Neural cell (in vitro differentiated cells): ENCODE data around the gene GAREM1. TPM values are rescaled to one million over a fixed set of nuclear protein-coding genes. Genes with fewer than 3 reads are reported as not detected.

Experiments
- H2AFZ ChIP-seq: fragments of 200-600, 300-800 bp; sonication (generic), shearing (Covaris generic); 2 replicates; pipeline ENCODE4 v1.6.0; 2014; ENCODE audit warnings: low read depth, mild to moderate bottlenecking, antibody characterized with exemption, low read length, moderate library complexity
- H3F3A ChIP-seq: fragments of 200-600 bp; shearing (Covaris generic); 2 replicates; pipeline ENCODE4 v1.6.1; 2016; ENCODE audit warnings: mild to moderate bottlenecking, moderate library complexity, mixed read lengths, antibody characterized with exemption, low read length; ENCODE audit not compliant: insufficient read depth, poor library complexity, severe bottlenecking
- H3K27ac ChIP-seq: fragments of 200-600, 300-800 bp; sonication (generic), shearing (Covaris generic); 2 replicates; pipeline ENCODE4 v1.5.1; 2014; ENCODE audit warnings: mild to moderate bottlenecking, low read length, moderate library complexity
- H3K27me3 ChIP-seq: fragments of 300-800, 200-600 bp; sonication (generic), shearing (Covaris generic); 2 replicates; pipeline ENCODE4 v1.6.0; 2014; ENCODE audit warnings: mild to moderate bottlenecking, low read depth, low read length, moderate library complexity; ENCODE audit not compliant: insufficient read depth
- H3K36me3 ChIP-seq: fragments of 300-800, 200-600 bp; sonication (generic), shearing (Covaris generic); 2 replicates; pipeline ENCODE4 v1.5.1; 2014; ENCODE audit warnings: mild to moderate bottlenecking, antibody characterized with exemption, low read length, moderate library complexity; ENCODE audit not compliant: insufficient read depth
- H3K4me2 ChIP-seq: fragments of 300-800, 200-600 bp; sonication (generic), shearing (Covaris generic); 2 replicates; pipeline ENCODE4 v1.6.0; 2014; ENCODE audit warnings: mild to moderate bottlenecking, low read length
- H3K4me3 ChIP-seq: fragments of 300-800, 200-600 bp; sonication (generic), shearing (Covaris generic); 2 replicates; pipeline ENCODE4 v1.5.1; 2014; ENCODE audit warnings: mild to moderate bottlenecking, low read length, moderate library complexity
- H3K79me2 ChIP-seq: fragments of 200-600 bp; shearing (Covaris generic); replicated peaks from 2 replicates; pipeline ENCODE4 v1.6.0; 2014; ENCODE audit warnings: mild to moderate bottlenecking, low read length, moderate library complexity; ENCODE audit not compliant: insufficient read depth
- H3K9ac ChIP-seq: fragments of 300-800, 200-600 bp; sonication (generic), shearing (Covaris generic); 2 replicates; pipeline ENCODE4 v1.6.1; 2016; ENCODE audit warnings: mild to moderate bottlenecking, low read length, mixed read lengths
- H3K9me2 ChIP-seq: fragments of 200-600 bp; shearing (Covaris generic); 2 replicates; pipeline ENCODE4 v1.6.1; 2016; ENCODE audit warnings: mild to moderate bottlenecking, low read length, mixed read lengths; ENCODE audit not compliant: insufficient read depth
- H3K9me3 ChIP-seq: fragments of 200-600, 300-800 bp; sonication (generic), shearing (Covaris generic); 2 replicates; pipeline ENCODE4 v1.6.1; 2016; ENCODE audit warnings: mild to moderate bottlenecking, mixed run types, low read length, moderate library complexity, mixed read lengths
- H4K20me1 ChIP-seq: fragments of 200-600 bp; shearing (Covaris generic); 2 replicates; pipeline ENCODE4 v1.6.1; 2016; ENCODE audit warnings: mild to moderate bottlenecking, mixed run types; ENCODE audit not compliant: insufficient read depth
- EP300 ChIP-seq: fragments of 450-650 bp; conservative IDR thresholded peaks from 2 replicates; pipeline ENCODE4 v1.6.1; 2014; ENCODE audit warnings: antibody characterized with exemption, mild to moderate bottlenecking, moderate library complexity; ENCODE audit not compliant: poor library complexity, severe bottlenecking
- EZH2 ChIP-seq: fragments of 200-600, 300-800 bp; shearing (Covaris generic), sonication (generic); IDR thresholded peaks from 2 replicates; pipeline ENCODE4 v1.6.1; 2014; ENCODE audit warnings: antibody characterized with exemption, low read length, borderline replicate concordance, mild to moderate bottlenecking; ENCODE audit not compliant: insufficient read depth, poor library complexity, severe bottlenecking
- MXI1 ChIP-seq: fragments of 450-650 bp; conservative IDR thresholded peaks from 2 replicates; pipeline ENCODE4 v1.6.1; 2014; ENCODE audit warnings: antibody characterized with exemption, mild to moderate bottlenecking; ENCODE audit not compliant: poor library complexity, severe bottlenecking
- POLR2AphosphoS5 ChIP-seq: IDR thresholded peaks from 2 replicates; pipeline ENCODE4 v1.6.1; 2012
- RAD21 ChIP-seq: fragments of 450-650 bp; conservative IDR thresholded peaks from 2 replicates; pipeline ENCODE4 v1.6.1; 2014; ENCODE audit warnings: antibody characterized with exemption, mild to moderate bottlenecking, moderate library complexity
- polyA plus RNA-seq: library from polyadenylated mRNA; depleted of rRNA; stranded (reverse); fragments of >200 nt; gene quantifications from 2 replicates; pipeline ENCODE4 v1.2.3, GENCODE V29; 2014
- small RNA-seq, 3 experiments: library from RNA; depleted of rRNA; stranded (forward); fragments of <200 nt; gene quantifications; one replicate each; pipeline ENCODE3, GENCODE V24; 2012

Gene GAREM1
- polyA plus RNA-seq, 1 donor from 2014 or later, result 1.3 TPM

DNA sequence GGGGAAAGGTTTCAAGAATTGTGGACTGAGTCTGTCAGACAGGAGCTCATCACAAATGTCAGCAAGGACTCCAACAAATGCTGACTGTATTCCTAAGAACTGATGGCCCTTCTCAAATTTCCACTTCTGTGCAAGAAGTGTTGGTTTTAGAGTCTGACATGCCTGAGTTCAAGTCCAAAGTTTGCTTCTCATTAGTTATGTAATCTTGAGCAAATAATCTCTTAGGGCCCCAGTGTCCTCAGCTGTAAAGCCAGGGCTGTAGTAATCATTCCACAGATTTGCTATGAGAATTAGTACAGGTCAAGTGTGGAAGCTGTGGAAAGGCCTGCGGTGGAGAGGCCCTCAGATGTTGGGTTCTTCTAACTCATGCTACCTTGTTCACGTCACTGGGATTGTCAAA, 257.0 kb downstream of the GAREM1 start:
- Histone ChIP-seq H3F3A (no peaks in the 10 kb centered on the region), H3K27ac (no peak overlapping the region), H3K9ac (no peak overlapping the region), H3K79me2 (no peaks in the 10 kb centered on the region), H3K9me2 (no peaks in the 10 kb centered on the region), H3K4me2 (no peak overlapping the region), H3K9me3 (no peaks in the 10 kb centered on the region), H2AFZ (no peak overlapping the region), H3K4me3 (no peak overlapping the region), H3K27me3 (no peaks in the 10 kb centered on the region), H4K20me1 (no peaks in the 10 kb centered on the region), H3K36me3 (no peaks in the 10 kb centered on the region)
- TF ChIP-seq RAD21 (no peak), MXI1 (no peak), EP300 (no peak), POLR2AphosphoS5 (no peak), EZH2 (no peak)

Small RNAs within 50 kb of the gene (small RNA-seq; reads per million reads assigned to genes)
- gene RF00019, result 0 to 1.2 (median 0) reads per million in 3 experiments
